GM12878 (cell line): ENCODE data around the gene CHST15. TPM values are rescaled to one million over a fixed set of nuclear protein-coding genes. Genes with fewer than 3 reads are reported as not detected.
A peak's percentile ranks its signal among the peaks of the same experiment; 100 is the strongest.

Experiments used
- ATAC-seq: fragments of 200-7000 bp; cut with Tn5 transposase; 3 replicates; pipeline ENCODE4 v1.9.1; 2020; ENCODE audit warnings: mild to moderate bottlenecking, moderate library complexity
- BruUV-seq: library from RNA; stranded (reverse); fragments of 400-500 nt; replicated peaks from 2 replicates; lab custom pipeline; 2021; lab: Mats Ljungman, UMichigan
- CTCF ChIA-PET: fragments of 300-600 bp; sonication (Branson Sonifier 250); formaldehyde crosslinking; extraction: SDS; loops from one replicate; lab custom pipeline; 2021; ENCODE audit warnings: inconsistent platforms; lab: Yijun Ruan, JAX
- POLR2A ChIA-PET: fragments of 350-600 bp; formaldehyde crosslinking; extraction: SDS; loops from one replicate; lab custom pipeline; 2021; ENCODE audit warnings: inconsistent platforms; lab: Charles Lee
- RAD21 ChIA-PET: fragments of 300-600 bp; sonication (Branson Sonifier 250); formaldehyde crosslinking; loops from one replicate; lab custom pipeline; 2023; ENCODE audit warnings: antibody characterized with exemption; ENCODE audit not compliant: unreplicated experiment; lab: Charles Lee
- SMC1A ChIA-PET: fragments of 300-600 bp; sonication (Branson Sonifier 250); formaldehyde crosslinking; loops from one replicate; lab custom pipeline; 2023; ENCODE audit not compliant: unreplicated experiment, uncharacterized antibody; lab: Charles Lee
- DNase-seq: peaks from one replicate; pipeline ENCODE4 v3.0.0-alpha.2; 2011; ENCODE audit warnings: low read depth, low spot score
- FAIRE-seq: peaks from 3 replicates; lab custom pipeline; 2011; peaks lifted over from hg19 to GRCh38; lab: Jason Lieb, UNC
- H2AFZ ChIP-seq: 2 replicates; pipeline ENCODE4 v1.6.0; 2011; ENCODE audit warnings: low read depth, low read length, control low read depth; ENCODE audit not compliant: control insufficient read depth
- H3K27ac ChIP-seq: 2 replicates; pipeline ENCODE4 v1.5.1; 2011; ENCODE audit warnings: control low read depth; ENCODE audit not compliant: control insufficient read depth, insufficient read depth
- H3K27me3 ChIP-seq, 2 experiments: replicated peaks in 1 of 2; 2 replicates each; pipeline versions ENCODE4 v1.6.0 to v1.6.1; 2011; ENCODE audit warnings: low read length in 1 of 2; ENCODE audit not compliant: control insufficient read depth in 2 of 2, insufficient read depth in 2 of 2
- H3K36me3 ChIP-seq, 2 experiments: 2 replicates each; pipeline ENCODE4 v1.5.1; 2011; ENCODE audit warnings: low read length in 1 of 2; ENCODE audit not compliant: control insufficient read depth in 2 of 2, insufficient read depth in 2 of 2
- H3K4me1 ChIP-seq: 2 replicates; pipeline ENCODE4 v1.6.1; 2011; ENCODE audit warnings: mild to moderate bottlenecking, low read length, moderate library complexity, mixed read lengths; ENCODE audit not compliant: control insufficient read depth, insufficient read depth
- H3K4me2 ChIP-seq: 2 replicates; pipeline ENCODE4 v1.6.0; 2011; ENCODE audit warnings: control low read depth; ENCODE audit not compliant: control insufficient read depth, insufficient read depth
- H3K4me3 ChIP-seq: fragments of 200-600 bp; sonication (generic); 2 replicates; pipeline ENCODE4 v1.5.1; 2016
- H3K79me2 ChIP-seq: 2 replicates; pipeline ENCODE4 v1.6.0; 2011; ENCODE audit warnings: low read length; ENCODE audit not compliant: control insufficient read depth, insufficient read depth
- H3K9ac ChIP-seq: 2 replicates; pipeline ENCODE4 v1.8.0; 2011; ENCODE audit warnings: low read length, control low read depth, mixed read lengths; ENCODE audit not compliant: control insufficient read depth, insufficient read depth
- H3K9me3 ChIP-seq: replicated peaks from 3 replicates; pipeline ENCODE4 v1.5.1; 2011; ENCODE audit warnings: mild to moderate bottlenecking, low read length; ENCODE audit not compliant: control insufficient read depth, insufficient read depth
- H4K20me1 ChIP-seq: 2 replicates; pipeline ENCODE4 v1.6.0; 2011; ENCODE audit not compliant: control insufficient read depth, insufficient read depth
- BCLAF1 ChIP-seq: fragments of 450-650 bp; IDR thresholded peaks from 2 replicates; pipeline ENCODE4 v1.6.1; 2017; ENCODE audit warnings: antibody characterized with exemption, mild to moderate bottlenecking, moderate library complexity
- BHLHE40 ChIP-seq, 2 experiments: fragments of 450-650 bp in 1 of 2; IDR thresholded peaks; 2 replicates each; pipeline ENCODE4 v1.6.1; 2011 to 2017; ENCODE audit warnings: low read depth in 2 of 2, borderline replicate concordance in 1 of 2, improper control_type of control experiment in 1 of 2, low read length in 1 of 2, mild to moderate bottlenecking in 1 of 2
- EGR1 ChIP-seq, 2 experiments: IDR thresholded peaks; 1 replicate in 1 of 2; 2 replicates in 1 of 2; pipeline ENCODE4 v1.6.1; 2011 to 2012; ENCODE audit warnings: low read depth in 2 of 2, low read length in 2 of 2, borderline replicate concordance in 1 of 2, mild to moderate bottlenecking in 1 of 2, moderate library complexity in 1 of 2
- HDGF ChIP-seq: fragments of 450-650 bp; IDR thresholded peaks from 2 replicates; pipeline ENCODE4 v1.6.1; 2016; ENCODE audit warnings: antibody characterized with exemption
- IRF5 ChIP-seq: fragments of 450-650 bp; IDR thresholded peaks from 2 replicates; pipeline ENCODE4 v1.6.1; 2017; ENCODE audit warnings: borderline replicate concordance
- LARP7 ChIP-seq: fragments of 450-650 bp; IDR thresholded peaks from 2 replicates; pipeline ENCODE4 v1.6.1; 2017; ENCODE audit warnings: mild to moderate bottlenecking
- NBN ChIP-seq: fragments of 450-650 bp; IDR thresholded peaks from 2 replicates; pipeline ENCODE4 v1.6.1; 2016
- NFYA ChIP-seq: IDR thresholded peaks from 2 replicates; pipeline ENCODE4 v1.6.1; 2011; ENCODE audit warnings: low read depth, mild to moderate bottlenecking, low read length, improper control_type of control experiment, borderline replicate concordance
- RBBP5 ChIP-seq: fragments of 200-600 bp; sonication (generic); conservative IDR thresholded peaks from 2 replicates; pipeline ENCODE4 v1.6.1; 2016
- RCOR1 ChIP-seq: conservative IDR thresholded peaks from 2 replicates; pipeline ENCODE4 v1.6.1; 2012; ENCODE audit warnings: low read depth, low read length, improper control_type of control experiment
- SREBF1 ChIP-seq: IDR thresholded peaks from 2 replicates; pipeline ENCODE4 v1.6.1; 2012; ENCODE audit warnings: mild to moderate bottlenecking, low read length
- ZBTB11 ChIP-seq: fragments of 450-650 bp; formaldehyde crosslinking; IDR thresholded peaks from 2 replicates; pipeline ENCODE4 v1.5.0; 2022; ENCODE audit warnings: mild to moderate bottlenecking, missing genetic modification characterization
- ZNF384 ChIP-seq: IDR thresholded peaks from 2 replicates; pipeline ENCODE4 v1.6.1; 2012; ENCODE audit warnings: low read depth, mild to moderate bottlenecking, low read length, improper control_type of control experiment, borderline replicate concordance
- WGBS: methylation state at CpG from one replicate; pipeline ENCODE4 v1.1.6; 2016; ENCODE audit warnings: low lambda C conversion rate; ENCODE audit not compliant: insufficient replicate concordance, insufficient coverage; ENCODE audit errors: missing lambda C conversion rate; 5-methylcytosine and 5-hydroxymethylcytosine counted together
- in situ Hi-C: fragments of 300-500 bp; cut with MboI; formaldehyde crosslinking; loops from 9 replicates; pipeline ENCODE4 v1.14.3; 2018; ENCODE audit warnings: mixed read lengths
- intact Hi-C: fragments of 100-400 bp; cut with micrococcal nuclease; formaldehyde crosslinking; loops from one replicate; pipeline ENCODE4 v1.14.2; 2022; ENCODE audit not compliant: unreplicated experiment
- polyA plus RNA-seq, 11 experiments: library from polyadenylated mRNA; depleted of rRNA in 4 of 11; unstranded in 6 of 11; stranded (reverse) in 5 of 11; fragments of >200 nt; fragmentation: Nextera tagmentation in 4 of 11; fragmentation: Illumina TruSeq in 1 of 11; extraction: Ambion mirVana in 4 of 11; extraction: Trizol in 1 of 11; gene quantifications; 1 replicate in 1 of 11; 2 replicates in 10 of 11; pipeline versions ENCODE4 v1.2.1 to v1.2.3, GENCODE V29; 2011 to 2016; ENCODE audit warnings: inconsistent platforms in 2 of 11, missing spikeins in 2 of 11, low read depth in 1 of 11
- total RNA-seq, 4 experiments: library from RNA; depleted of rRNA in 3 of 4; stranded (reverse); fragments of >200 nt in 3 of 4; fragmentation: Illumina TruSeq in 1 of 4; extraction: Trizol in 1 of 4; gene quantifications; 2 replicates each; pipeline versions ENCODE4 v1.2.1 to v1.2.3, GENCODE V29; 2013 to 2021

Gene CHST15
- total and polyA plus RNA-seq, 10 of the 15 experiments (the other 5 are each of a cell fraction or from before 2014, with no cell fraction given) = 0.02 to 0.53 (median 0.05) TPM; not detected in 1

GRCh38 chr10:123997486-123998196 is 95.8 kb downstream of the CHST15 start (continued):
- TF ChIP-seq BCLAF1 (no peak), IRF5 (no peak), BHLHE40 (IDR thresholded peaks at IDR 0.05; ENCODE audit: borderline replicate concordance in 1 of 2, low read depth in 2 of 2, low read length in 1 of 2) (0 out of 4 replicates have a peak, but pooled peaks of 1 of the 2 experiments have one; percentile 19), NBN (0 out of 2 replicates have a peak, but pooled peaks have one; percentile 18)
- TF ChIP-seq, all 136 proteins: peak for 7

- 0 out of 2 replicates have a peak, but pooled peaks cover 2% of the 10 kb centered on the region for H4K20me1 ChIP-seq
- WGBS = 64% methylated on average over 6 of the region's 6 CpGs
- in situ Hi-C loops = loop anchor here (5.0 kb wide), 1 partner anchor 390 kb away; no protein-coding TSS in a partner anchor
- TF ChIP-seq LARP7 (no peak), SREBF1 (no peak), HDGF (no peak), RBBP5 (no peak), RCOR1 (no peak), EGR1 (IDR thresholded peaks at IDR 0.05; ENCODE audit: borderline replicate concordance in 1 of 2, low read depth in 2 of 2, low read length in 2 of 2) (no peak), ZNF384 (no peak), NFYA (no peak), ZBTB11 (CRISPR knock-in tag) (no peak)
Observed at GRCh38 chr10:123997013-123997412, 96.4 kb downstream of the CHST15 start.

More at GRCh38 chr10:123997013-123997412, 96.4 kb downstream of the CHST15 start:
- Histone ChIP-seq H3K4me3 (no peak overlapping the region), H3K36me3 (no peaks in the 10 kb centered on the region), H3K4me2 (no peak overlapping the region), H3K4me1 (peaks cover 3% of the 10 kb centered on the region; the same call in 1 of the 2 replicates), H3K27ac (no peak overlapping the region), H3K9ac (no peak overlapping the region), H3K9me3 (no peaks in the 10 kb centered on the region; the same call in 2 of the 3 replicates), H3K79me2 (no peaks in the 10 kb centered on the region), H2AFZ (no peak overlapping the region), H3K27me3 (peaks cover 2 to 3% of the 10 kb centered on the region in 2 experiments; a peak in 2 of 4 replicates)
- CTCF ChIA-PET = interaction anchor here (0.6 to 6.0 kb wide), 18 partner anchors 15 to 417 kb away, joined by 3 to 133 read pairs (median 5); no protein-coding TSS in a partner anchor
- RAD21 ChIA-PET = interaction anchor here (1.1 to 5.0 kb wide), 7 partner anchors 9 to 407 kb away, joined by 3 to 90 read pairs (median 5); no protein-coding TSS in a partner anchor
- POLR2A ChIA-PET = no interaction called here
- ATAC-seq (no peak), FAIRE-seq (no peak), DNase-seq (no peak)
- intact Hi-C loops = loop anchor here (5.0 to 10.0 kb wide), 5 partner anchors 85 to 748 kb away; partner anchors contain the start of gene FAM53B
- SMC1A ChIA-PET = interaction anchor here (0.8 to 4.3 kb wide), 14 partner anchors 9 to 407 kb away, joined by 3 to 57 read pairs (median 3); no protein-coding TSS in a partner anchor
- no TSS peak for BruUV-seq
